ENCODE measurements around the gene FHOD3. TPM values are rescaled to one million over a fixed set of nuclear protein-coding genes. Genes with fewer than 3 reads are reported as not detected.

FHOD3 gene
- total and polyA plus RNA-seq, 7 donors, result 5.4 to 98.2 (median 20.2) TPM

DNA sequence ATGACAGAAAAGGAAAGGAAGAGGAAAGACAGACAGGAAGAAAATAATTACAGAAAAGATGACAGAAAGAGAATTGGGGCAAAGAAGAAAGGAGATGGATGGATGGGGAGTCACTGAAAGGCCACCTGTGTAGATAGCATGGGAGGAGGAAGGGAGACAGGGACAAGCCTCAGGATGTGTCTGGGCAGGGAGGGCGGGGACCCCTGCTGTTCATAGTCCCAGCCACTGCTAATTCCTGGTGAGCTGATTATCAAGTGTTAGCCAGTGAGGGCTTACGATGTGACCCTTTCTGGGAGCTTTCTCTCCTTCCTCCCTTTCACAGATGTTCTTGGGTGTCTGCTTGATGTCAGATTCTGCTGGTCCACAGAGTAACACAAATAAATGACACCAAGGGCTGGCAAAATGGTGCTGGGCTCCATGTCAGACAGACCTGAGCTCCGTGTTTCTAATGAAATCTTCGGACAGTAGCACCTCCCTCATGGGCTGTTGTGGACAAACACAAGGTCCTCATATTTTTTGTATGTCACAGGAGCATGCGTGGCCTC, 13.6 kb downstream of the FHOD3 start:
- 83 to 93% (median 87%) methylated on average over 5 of the region's 5 CpGs for WGBS, 3 donors
- Histone ChIP-seq H3K27ac (no peak overlapping the region), H3K36me3 (ENCODE audit: insufficient read depth in 1 of 2, low read depth in 1 of 2) (no peaks in the 10 kb centered on the region), H3K4me1 (peaks cover 25% of the 10 kb centered on the region), H3K4me3 (no peak overlapping the region), H3K27me3 (ENCODE audit: insufficient read depth in 3 of 3, low read length in 2 of 3) (no peaks in the 10 kb centered on the region), H3K9me3 (no peaks in the 10 kb centered on the region)
- intact Hi-C loops (cut with DNase I), result no loop called here
- TF ChIP-seq, protein P1, sequence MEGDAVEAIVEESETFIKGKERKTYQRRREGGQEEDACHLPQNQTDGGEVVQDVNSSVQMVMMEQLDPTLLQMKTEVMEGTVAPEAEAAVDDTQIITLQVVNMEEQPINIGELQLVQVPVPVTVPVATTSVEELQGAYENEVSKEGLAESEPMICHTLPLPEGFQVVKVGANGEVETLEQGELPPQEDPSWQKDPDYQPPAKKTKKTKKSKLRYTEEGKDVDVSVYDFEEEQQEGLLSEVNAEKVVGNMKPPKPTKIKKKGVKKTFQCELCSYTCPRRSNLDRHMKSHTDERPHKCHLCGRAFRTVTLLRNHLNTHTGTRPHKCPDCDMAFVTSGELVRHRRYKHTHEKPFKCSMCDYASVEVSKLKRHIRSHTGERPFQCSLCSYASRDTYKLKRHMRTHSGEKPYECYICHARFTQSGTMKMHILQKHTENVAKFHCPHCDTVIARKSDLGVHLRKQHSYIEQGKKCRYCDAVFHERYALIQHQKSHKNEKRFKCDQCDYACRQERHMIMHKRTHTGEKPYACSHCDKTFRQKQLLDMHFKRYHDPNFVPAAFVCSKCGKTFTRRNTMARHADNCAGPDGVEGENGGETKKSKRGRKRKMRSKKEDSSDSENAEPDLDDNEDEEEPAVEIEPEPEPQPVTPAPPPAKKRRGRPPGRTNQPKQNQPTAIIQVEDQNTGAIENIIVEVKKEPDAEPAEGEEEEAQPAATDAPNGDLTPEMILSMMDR (IDR thresholded peaks at IDR 0.05), result no peak
- ATAC-seq (no peak), DNase-seq (no peak)

DNA sequence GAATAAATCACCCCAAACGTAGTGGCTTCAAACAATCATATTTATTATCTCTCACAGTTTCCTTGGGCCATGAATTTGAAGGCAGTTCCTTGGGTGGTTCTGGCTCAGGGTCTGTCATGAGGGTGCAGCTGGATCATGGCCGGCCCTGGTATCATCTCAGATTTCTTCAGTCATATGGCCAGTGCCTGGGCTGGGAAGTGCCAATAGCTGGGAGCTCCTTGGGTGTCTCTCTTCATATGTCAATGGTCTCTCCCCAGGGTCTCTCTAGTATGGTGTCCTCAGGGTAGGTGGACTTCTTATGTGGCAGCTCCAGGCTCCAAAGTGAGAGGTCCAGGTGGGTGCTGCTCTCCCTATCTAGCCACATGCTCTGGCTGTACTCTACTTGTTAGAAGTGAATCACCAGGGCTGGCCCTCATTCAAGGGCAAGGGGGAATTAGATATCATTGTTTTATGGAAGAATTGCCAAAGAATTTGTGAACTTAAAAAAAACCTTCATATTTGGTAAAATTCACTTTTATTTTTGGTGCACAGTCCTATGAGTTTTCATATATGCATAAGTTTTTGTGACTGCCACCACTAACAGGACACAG, 15.4 kb downstream of the FHOD3 start:
- ATAC-seq (peak in 3 of 4 donors; percentile 31 to 33 (median 32)), DNase-seq (peak in 1 of 2 donors; percentile 25)
- TF ChIP-seq, protein P1 (IDR thresholded peaks at IDR 0.05), result no peak
- Histone ChIP-seq H3K4me3 (no peak overlapping the region), H3K27ac (no peak overlapping the region), H3K36me3 (ENCODE audit: insufficient read depth in 1 of 2, low read depth in 1 of 2) (no peaks in the 10 kb centered on the region), H3K9me3 (peaks cover under 1% of the 10 kb centered on the region), H3K4me1 (peaks cover 22% of the 10 kb centered on the region), H3K27me3 (ENCODE audit: insufficient read depth in 3 of 3, low read length in 2 of 3) (no peaks in the 10 kb centered on the region)
- WGBS, 3 donors, result 35 to 75% (median 46%) methylated on average over 2 of the region's 2 CpGs
- intact Hi-C loops (cut with DNase I), result no loop called here

DNA sequence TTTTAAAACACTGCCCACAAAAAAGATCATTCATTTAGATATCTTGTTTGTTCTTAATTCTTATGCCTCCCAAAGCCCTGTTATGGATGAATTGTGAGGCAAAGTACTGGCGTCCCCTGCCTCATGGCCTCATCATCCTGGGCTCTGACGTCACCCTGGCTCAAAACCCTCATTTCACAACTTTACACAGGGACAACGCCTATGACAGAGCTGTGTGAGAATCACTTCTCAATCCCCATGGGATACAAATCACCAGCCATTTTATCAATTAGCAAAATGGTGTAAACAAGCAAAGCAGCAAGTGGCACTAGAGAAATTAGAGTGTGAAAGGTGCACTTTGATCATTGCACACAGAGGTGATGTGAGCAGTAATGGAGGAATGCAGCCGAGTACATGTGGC, 16.6 kb downstream of the FHOD3 start:
- H3K36me3 ChIP-seq (ENCODE audit: insufficient read depth in 1 of 2, low read depth in 1 of 2), result no peaks in the 10 kb centered on the region
- H3K4me1 ChIP-seq, result peaks cover 17% of the 10 kb centered on the region
- H3K9me3 ChIP-seq, result peaks cover 3% of the 10 kb centered on the region
- H3K27ac ChIP-seq, result no peak overlapping the region
- WGBS, 3 donors, result 41 to 66% (median 55%) methylated on average over 4 of the region's 4 CpGs
- peak; percentile 57 to 79 for DNase-seq
- no peak overlapping the region for H3K4me3 ChIP-seq
- ATAC-seq, result peak in 3 of 4 donors; percentile 43 to 79 (median 72)
- no peaks in the 10 kb centered on the region for H3K27me3 ChIP-seq (ENCODE audit: insufficient read depth in 3 of 3, low read length in 2 of 3)
- TF ChIP-seq, protein P1 (IDR thresholded peaks at IDR 0.05), result no peak
- intact Hi-C loops (cut with DNase I), result no loop called here

DNA sequence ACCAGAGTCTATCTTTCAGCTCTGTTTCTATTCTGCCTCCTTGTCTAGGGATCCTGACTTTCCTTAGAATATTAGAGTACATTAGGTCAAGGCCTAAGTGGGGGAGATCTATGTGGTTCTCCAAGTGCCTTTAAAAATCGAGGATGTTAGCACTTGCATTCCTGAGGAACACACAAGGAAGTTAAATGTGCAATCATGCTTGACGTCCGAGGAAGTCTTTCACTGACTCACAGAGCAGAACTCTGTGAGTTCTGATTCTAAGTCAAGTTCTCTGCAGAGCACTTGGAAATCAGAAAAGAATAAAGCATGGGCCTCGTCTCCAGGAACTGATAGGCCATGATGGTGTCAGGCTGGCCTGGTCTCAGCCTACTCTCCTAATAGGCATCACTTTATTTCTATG, 17.2 kb downstream of the FHOD3 start:
- peaks cover 3% of the 10 kb centered on the region for H3K9me3 ChIP-seq
- H3K4me1 ChIP-seq, result peaks cover 12% of the 10 kb centered on the region
- no peaks in the 10 kb centered on the region for H3K27me3 ChIP-seq (ENCODE audit: insufficient read depth in 3 of 3, low read length in 2 of 3)
- intact Hi-C loops (cut with DNase I), result no loop called here
- H3K27ac ChIP-seq, result no peak overlapping the region
- DNase-seq, result no peak
- TF ChIP-seq, protein P1 (IDR thresholded peaks at IDR 0.05), result no peak
- ATAC-seq, result peak in 1 of 4 donors; percentile 8
- H3K4me3 ChIP-seq, result no peak overlapping the region
- no peaks in the 10 kb centered on the region for H3K36me3 ChIP-seq (ENCODE audit: insufficient read depth in 1 of 2, low read depth in 1 of 2)
- WGBS, 3 donors, result 53 to 69% (median 58%) methylated on average over 4 of the region's 4 CpGs

DNA sequence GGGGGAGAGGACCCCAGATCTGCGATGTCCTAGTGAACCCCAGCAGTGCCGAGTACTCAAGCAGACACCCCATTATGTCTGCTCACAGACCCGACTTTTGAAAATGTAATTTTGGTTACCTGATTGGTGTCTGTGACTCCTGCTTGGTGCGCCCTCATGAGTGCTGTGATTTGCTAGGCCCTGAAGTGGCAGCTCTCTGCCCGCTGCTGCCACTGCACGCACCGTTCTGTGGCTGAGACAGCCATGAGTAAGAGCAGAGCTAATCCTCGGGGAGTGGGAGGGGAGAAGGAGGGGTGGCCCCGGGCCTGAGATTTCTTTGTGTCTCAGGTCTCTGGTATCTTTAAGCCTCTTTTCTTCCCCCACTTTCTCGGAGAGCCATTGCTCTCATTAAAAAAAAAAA, 18.2 kb downstream of the FHOD3 start:
- intact Hi-C loops (cut with DNase I), result no loop called here
- Histone ChIP-seq H3K27me3 (ENCODE audit: insufficient read depth in 3 of 3, low read length in 2 of 3) (no peaks in the 10 kb centered on the region), H3K36me3 (ENCODE audit: insufficient read depth in 1 of 2, low read depth in 1 of 2) (no peaks in the 10 kb centered on the region), H3K4me3 (no peak overlapping the region), H3K4me1 (peaks cover 12% of the 10 kb centered on the region), H3K9me3 (peaks cover 3% of the 10 kb centered on the region), H3K27ac (no peak overlapping the region)
- 75 to 83% (median 76%) methylated on average over 10 of the region's 10 CpGs for WGBS, 3 donors
- no peak for ATAC-seq
- TF ChIP-seq, protein P1 (IDR thresholded peaks at IDR 0.05), result no peak
- no peak for DNase-seq
